HT1080 (cell line): ENCODE data around the gene NECAB3. TPM values are rescaled to one million over a fixed set of nuclear protein-coding genes. Genes with fewer than 3 reads are reported as not detected.

Source experiments
- DNase-seq: peaks from one replicate; pipeline ENCODE4 v3.0.0-alpha.2; 2015; ENCODE audit warnings: low read depth
- total RNA-seq: library from RNA; depleted of rRNA; stranded (reverse); fragments of >200 nt; shearing (Covaris generic); gene quantifications from 2 replicates; pipeline ENCODE4 v1.2.3, GENCODE V29; 2014

Gene NECAB3
- total RNA-seq, 1 experiment from 2014 or later: 25.1 TPM

DNA sequence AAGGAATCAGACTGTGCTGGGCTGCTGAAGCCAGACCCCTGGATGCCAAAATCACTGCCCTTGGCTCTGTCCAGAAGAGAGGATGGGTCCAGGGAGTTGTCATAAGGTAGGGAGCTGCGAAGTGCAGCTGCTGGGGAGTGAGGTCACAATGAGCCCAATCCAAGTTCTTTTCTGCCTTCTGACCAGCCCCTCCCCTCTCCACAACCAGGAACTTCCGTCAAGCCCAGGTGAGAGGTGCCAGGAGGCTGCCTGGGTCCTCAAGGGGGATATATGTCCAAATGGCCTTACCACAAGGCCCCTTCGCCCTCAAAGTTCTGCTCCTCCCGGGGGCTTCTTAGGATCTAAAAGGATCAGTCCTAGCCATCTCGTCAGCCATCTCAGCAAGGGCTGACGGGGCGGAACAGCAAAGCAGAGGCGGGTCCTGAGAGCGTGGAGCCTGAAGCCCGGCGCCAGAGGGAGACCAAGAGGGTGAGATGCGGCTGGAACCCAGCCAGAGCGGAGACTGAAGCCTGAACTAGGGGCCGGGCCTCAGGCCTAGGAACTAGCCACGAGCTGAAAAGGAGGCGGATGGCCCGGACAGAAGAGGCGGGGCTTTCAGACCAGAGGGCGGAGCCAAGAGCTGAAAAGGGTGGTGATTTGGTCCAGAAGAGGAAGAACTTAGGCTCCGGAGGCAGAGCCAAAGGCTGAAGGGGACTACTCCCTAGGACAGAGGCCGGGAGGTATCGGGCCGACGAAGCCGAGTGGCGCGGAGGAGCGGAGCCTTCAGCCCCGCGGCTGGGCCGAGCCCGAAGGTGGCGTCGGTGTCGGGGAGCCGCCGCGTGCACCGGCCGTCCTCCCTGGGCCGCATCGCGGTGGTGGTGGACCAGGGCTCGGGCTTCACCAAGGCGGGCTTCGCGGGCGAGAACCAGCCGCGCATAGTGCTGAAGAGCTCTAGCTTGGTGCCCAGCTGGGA lies 7.7 kb downstream of the NECAB3 start, which contains the start of gene ACTL10:
ACTL10 (plus strand) TSS at position 651 of the 952 bp plus-strand sequence. CDS start 555 bp downstream, outside the sequence.
- no peak for DNase-seq

DNA sequence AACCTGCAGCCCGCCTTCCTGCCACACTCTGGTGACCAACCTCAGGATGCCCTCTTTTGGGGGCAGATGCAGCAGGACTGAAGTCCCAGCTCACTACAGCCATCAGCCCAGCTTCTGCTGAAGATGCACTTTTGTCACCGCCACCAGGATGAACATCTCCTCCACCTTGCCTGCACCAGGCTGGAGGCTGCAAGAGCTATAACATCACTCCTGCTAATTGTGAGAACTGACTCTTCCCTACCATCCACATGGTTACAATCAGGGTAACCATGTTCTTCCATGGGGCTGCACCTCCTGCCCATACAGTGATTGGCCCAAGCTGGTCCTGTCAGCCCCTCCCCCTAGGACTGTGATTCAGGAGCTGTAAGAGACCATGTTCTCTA lies 9.5 kb downstream of the NECAB3 start:
- no peak for DNase-seq

DNA sequence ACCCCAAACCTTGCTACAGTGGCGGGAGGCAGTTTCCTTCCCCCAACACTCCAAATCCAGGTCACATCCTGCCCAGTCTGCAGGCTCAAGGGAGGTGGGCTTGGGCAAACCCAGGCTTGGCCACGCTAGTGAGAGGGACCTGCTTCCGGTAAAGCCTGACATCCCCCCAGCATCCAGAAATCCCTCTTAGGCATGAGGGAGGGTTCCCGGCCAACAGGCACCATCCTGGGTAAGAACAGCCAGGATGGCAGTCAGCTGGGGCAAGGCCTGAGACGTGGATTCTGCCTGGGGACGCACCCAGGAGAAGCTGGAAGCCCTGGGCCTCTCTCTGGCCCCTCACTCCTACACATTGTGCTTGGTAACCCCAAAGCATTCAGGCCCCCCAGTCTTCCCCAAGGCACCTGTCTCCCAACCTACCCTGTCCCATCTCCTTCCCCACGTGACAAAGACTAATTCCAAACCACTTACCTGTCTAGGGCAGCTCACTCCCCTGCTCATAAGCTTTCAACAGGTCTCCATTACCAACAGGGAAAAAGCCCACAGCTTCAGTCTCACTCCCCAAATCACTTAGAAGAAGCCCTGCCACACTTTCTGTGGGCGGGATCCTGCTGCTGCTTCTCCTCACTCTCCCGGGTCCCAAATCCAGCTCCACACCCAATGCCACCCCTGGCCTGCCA lies 10.0 kb downstream of the NECAB3 start:
- no peak for DNase-seq

DNA sequence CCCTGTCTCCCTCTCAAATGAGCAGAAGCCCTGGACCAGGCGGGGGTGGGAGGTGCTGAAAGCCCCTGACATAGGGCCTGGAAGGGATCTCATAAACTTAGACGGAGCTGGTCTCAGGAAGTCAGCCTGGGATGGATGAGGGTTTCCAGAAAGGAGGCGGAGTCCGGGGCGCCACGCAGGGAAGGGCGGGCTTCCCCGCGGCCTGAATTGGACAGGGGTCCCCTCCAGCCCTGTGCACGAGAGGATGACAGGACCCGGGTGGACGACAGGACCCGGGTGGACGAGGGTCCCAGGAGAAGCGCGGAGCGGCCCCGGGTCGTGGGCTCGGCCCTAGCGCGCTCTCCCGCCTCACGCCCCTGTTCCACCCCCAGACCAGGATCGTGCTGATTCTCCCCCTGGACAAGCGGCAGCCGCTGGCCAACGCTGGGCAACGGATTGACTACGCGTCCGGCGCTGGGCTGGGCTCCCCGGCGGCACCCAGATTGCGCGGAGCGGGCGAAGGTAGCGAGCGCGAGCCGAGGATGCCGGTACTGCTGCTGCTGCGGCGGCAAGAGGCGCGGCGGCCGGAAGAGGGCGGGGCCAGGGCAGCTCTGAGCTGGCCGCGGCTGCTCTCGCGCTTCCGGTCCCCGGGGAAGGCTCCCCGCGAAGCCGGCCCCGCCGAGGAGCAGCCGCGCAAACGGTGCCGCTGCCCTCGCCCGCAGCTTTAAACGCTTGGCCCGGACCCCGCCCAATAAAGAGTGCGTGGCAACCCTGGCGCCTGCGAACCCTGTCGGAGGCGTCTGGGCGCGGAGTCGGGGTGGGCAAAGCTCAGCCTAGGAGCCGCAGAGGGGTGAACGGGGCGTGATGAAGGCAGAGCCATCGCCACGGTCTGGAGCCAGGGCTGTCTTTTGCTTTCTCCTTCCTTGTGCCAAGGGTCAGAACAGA lies 10.8 kb downstream of the NECAB3 start:
- DNase-seq: peak; percentile 65

DNA sequence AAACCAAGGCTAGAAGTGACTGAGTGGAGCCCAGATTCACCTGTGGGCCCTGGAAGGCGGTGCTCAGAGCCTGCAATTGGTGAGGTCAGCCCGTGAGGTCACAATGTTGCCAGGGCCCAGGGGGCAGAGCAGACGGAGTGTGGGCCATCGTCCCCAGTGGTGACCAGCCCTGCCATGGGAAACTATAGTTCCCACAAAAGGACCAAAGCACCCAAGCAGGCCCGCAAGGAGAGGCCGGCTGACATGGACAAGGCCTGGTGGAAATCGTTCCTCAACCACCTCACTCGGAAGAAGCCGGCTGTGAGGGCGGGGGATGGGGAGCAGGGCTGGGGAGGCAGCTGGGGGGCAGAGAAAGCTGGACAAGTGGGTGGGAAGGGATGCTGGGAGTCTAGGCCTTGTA lies 12.1 kb downstream of the NECAB3 start, which contains the start of gene C20orf144:
C20orf144 (plus strand) TSS at position 156 of the 400 bp plus-strand sequence; CDS start at position 175, 19 bp downstream.
- DNase-seq: no peak

DNA sequence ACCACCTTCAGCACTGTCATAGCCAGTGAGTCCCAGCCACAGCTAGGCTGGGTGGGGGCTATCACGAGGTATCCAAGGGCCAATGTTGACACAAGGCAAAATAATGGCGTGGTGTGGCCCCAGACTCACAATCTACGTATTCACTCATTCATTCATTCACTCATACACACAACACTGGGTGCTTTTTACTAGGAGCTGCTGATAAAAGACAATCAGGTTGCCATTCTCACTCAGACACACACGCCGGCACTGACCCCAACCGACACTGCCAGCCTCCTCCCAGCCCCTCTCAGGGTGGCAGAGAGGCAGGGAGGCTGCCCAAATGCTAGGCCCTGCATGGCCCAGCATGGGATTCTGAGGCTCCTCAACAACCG lies 13.6 kb downstream of the NECAB3 start:
- no peak for DNase-seq

DNA sequence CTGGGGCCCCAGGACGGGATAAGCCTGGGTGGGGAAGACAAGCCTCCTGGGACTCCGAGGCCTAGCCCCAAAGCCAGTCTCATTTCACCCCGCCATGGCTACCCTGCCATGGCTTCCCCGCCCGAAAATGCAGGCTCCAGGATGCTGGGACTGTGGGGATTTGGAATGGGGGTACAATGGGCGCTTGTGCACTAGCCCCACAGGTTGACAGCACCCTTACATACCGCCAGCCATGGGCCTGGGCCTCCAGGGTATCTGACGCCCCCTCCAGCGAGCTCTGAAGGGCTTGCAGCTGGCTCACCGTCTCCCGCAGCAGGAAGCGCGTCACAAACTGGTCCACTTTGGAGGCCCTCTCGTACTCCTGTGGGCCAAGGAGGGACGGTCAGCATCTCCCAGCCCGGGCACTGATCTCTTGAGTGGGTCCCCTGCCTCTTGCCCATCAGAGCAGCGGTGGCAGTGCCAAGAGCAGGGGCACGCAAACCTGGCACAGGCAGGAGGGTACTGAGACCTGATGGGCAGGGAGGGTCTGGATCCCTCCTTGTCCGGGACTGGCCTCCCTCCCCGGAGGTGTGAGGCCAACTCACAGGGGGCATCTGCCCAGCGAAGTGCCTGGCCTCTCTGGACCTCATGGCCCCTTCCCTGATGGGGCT lies 14.1 kb downstream of the NECAB3 start:
- DNase-seq: no peak

DNA sequence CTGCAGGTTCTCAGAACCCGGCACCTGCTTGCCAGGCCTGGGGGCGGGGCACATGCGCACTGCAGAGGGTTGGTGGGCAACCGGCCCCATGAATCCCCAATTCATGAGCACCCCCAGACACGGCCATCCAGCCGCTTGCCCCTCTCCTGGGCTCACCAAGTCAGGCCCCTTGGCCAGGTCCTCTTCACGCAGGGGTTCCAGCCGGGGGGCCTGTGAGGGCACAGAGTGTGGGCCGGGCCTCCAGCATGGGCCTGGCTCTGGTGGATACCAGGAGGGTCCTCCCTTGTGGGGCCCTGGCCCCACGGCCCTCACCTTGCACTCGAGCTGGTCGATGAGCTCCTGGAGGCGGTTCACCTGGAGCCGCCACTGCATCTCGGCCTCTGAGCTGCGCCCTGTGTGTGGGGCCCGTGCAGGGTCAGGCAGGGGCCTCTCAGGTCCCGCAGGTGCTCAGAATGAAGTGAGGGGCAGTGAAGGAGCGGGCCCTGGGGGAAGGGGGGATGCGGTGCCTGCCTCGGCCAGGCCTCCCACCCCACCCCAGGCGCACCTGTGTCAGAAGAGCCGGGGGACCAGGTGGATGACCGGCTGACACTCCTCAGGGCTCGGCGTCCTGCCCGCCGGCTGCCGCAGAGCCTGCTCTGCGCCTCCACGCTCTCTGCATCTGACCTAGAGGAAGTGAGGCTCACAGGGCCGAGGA lies 14.7 kb downstream of the NECAB3 start:
- no peak for DNase-seq

DNA sequence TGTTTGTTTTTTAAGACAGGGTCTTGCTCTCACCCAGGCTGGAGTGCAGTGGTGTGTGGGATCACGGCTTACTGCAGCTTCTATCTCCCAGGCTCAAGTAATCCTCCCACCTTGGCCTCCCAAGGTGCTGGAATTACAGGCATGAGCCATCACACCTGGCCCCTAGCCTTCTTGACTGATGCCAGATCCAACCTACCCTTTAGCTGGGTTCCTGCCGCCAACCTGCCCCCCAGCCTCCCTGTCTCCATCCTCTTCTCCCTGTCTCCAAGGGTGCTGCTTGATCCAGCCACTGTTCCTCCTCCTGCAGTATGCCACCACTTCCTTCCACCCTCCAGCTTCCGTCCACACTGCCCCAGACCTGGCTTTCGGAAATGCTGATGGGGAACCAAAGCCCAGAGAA lies 15.3 kb downstream of the NECAB3 start:
- DNase-seq: no peak

DNA sequence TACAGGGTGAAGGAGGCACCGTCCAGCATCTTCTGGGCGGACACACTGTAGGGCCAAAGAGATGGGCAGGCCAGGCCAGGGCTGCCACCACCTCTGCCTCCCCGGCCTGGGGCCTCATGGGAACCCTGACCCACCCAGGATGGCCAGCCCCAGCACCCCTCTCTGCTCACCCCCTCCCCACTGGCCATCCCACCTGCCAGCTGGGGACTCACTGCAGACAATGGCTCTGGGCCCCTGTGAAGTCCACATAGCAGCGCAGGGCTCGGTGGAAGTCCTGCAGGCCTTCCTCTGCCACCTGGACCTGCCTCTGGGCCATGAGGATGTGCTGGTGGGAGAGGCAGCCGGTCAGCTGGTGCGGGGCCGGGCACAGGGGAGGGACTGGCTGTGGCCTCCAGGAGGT lies 15.7 kb downstream of the NECAB3 start:
- DNase-seq: no peak

DNA sequence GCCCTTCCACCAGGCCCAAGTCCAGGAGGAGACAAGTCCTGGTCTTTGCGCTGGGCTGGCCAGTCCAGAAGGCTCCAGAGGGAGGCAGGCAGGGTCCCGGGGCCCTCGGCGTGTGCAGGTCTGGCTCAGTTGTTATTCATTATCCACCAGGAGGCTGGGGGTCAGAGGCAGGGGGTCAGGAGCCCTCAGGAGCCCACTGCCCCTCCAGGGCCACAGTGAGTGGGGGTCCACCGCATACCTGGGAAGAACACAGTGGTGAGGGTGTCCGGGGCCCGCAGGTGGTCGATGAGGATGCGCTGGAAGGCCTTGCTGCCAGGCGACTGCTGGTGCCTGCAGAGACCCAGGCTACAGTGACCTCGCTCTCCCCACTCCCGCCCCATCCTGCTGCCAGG lies 16.5 kb downstream of the NECAB3 start:
- DNase-seq: no peak

DNA sequence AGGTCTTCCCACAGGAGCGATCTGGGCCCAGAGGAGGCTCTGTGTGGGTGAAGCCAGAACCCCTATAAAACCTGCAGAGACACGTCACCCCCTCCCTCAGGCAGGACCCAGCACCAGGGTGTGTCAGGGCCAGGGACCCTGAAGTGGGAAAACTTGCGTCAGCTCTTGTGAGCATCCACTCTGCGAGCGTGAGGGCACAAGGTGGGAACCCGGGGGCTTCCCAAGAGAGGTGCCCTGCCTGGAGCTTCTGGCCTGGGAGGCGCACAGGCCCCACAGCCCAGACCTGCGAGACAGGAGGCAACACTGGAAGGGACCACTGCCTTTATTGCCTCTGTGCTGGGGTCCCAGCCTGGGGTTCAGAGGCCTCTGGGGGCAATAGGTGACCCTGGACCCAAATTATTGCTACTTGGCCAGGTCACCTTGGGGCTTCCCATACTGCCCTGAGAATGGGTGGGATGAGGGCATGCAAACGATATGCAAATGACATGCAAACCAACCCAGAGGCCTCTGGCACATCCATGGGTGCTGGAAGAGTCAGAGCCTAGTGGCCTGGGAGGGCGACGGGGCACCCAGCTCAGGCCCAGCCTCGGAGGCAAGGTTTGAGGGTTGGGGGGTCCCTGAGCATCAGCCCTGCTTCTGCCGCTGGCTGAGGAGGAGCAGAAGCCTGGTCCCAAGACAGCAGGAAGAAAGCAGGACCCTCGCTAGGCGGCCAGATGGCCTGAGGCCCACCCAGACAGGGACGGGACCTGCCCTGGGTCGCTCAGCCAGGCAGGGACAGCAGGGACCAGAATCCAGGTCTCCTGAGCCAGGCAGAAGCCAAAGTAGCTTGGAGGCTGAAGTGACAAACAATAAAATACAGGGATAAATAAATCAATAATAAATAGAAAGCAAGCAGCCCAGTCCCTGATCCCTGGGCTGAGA lies 17.2 kb downstream of the NECAB3 start:
- DNase-seq: no peak

DNA sequence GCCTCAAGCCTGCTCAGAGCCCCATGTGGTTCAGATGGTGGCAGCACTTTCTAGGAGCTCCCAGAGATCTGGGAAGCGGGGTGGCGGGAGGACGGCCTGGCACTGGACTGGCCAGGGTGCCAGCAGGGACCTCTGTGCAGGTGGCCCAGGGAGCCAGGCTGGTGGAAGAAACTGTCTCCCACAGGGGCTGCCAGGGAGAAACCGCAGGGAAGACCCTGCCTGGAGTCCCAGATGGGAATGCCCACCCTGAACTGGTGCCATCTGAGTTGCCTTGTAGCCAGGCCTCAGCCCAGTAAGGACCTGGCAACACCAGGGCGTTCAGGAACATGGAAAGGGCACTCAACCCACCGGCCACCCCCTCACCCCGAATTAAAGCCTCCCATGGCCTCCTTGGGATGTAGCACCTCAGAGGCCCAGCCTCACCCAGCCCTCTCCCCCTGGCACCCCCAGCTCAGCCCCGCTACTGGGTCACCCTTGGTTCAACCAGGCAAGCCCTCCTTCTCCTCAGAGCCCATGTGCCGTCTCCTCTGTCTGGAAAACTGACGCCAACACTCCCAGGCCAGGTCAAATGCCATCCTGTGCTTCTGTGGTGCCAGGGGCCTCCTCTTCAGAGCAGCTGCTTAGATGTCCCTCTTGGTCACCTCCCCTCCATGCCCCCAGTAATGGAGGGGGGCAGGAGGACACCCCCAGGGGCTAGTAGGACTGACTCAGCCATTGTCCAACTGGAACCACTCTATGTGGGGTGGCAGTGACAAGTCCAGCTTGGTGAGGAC lies 18.0 kb downstream of the NECAB3 start:
- no peak for DNase-seq

DNA sequence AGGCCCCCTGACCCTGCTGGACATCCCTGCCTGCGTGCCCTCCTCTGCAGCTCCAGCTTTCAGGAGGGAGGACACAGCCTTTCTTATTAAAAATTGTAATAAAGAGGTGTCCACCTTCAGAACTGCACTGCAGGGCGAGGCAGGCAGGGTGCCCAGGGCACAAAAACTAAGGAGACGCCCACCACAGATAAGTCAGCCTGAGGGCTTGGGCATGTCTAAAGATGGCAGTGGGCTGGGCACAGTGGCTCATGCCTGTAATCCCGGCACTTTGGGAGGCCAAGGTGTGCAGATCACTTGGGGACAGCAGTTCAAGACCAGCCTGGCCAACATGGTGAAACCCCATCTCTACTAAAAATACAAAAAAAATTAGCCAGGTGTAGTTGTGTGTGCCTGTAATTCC lies 19.1 kb downstream of the NECAB3 start:
- no peak for DNase-seq

DNA sequence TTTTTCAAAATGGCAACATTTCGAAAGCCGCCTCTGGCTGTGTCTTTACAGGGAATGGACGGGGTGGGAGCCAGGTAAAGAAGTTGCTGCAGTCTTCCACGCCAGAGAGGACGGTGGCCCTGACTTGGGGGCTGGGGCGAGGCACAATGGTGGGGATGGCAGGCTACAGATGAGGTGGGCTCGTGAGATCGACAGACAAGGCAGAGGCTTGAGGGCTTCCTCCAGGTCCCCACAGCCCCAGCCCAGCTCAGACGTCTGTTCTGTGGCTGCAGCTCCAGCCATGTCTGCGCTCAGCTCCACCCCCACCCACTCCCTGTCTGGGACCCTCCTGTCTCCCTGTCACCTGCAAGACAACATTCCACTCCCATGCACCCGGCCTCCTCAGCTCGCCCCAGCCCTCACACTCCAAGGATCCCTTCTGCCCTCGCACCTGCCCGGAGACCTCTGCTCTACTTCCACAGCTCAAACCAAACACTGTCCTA lies 19.5 kb downstream of the NECAB3 start:
- DNase-seq: no peak

DNA sequence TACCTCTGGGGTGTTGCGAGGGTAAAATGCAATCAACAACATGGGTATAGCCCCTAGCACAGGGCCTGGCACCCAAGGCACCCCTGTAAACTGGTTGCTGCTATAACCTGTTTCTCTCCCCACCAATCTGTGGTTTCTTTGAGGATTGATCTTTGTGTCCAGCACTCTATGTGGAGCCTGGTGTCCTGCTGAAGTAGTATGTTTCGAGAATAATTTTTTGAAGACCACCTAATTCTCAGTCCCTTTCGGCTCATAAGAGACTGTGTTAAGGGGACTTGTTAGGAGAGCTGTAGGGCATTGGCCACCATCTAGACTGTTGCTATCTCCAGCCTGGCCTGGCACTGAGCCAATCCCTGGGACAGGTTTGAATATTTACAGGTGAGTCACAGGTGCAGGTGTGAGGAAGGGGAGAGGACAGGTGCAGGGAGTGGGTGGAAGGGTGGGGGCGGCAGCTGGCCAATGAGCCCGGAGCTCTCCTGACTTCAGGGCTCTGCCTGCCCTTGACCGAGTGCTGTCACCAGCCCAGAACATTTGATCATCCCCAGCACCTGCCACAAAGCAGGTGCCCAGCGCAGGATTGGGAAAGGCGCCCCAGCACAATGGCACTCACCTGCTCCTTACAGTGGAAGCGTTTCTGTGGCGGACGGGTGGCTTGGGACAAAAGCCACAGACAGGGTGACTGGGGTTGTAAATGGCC lies 20.2 kb downstream of the NECAB3 start:
- no peak for DNase-seq

DNA sequence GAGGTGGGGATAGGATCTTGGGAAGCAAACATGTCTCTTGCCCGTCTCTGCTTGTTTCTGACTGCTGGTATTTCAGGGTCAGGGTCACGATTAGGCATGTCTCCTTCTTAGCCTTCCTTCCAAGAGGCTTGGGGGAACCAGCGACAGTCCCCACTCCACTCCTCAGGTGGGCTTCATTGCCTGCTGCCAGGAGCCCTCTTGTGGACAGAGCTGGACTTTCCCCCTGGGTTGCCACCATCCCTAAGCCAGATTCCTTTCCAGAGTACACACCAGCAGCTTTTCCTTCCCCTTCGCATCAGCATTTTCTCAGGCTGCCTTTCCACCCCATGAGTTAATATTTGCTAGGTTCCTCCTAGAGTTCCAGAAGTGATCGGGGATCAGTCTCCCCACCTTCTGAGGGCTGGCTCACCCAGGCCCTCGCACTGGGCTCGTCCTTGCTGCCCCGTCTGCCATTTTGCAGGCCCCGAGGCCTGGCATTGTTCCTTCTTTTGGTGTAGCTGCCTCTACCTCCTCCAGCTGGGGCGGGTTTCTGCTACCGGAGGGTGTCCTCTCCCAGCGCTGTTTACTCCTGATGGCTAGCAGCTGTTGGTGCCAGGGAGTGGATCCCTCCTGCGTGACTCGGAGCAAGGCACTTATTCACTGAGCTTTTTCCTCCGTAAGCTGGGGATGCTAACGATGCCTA lies 20.9 kb downstream of the NECAB3 start:
- DNase-seq: peak; percentile 61
